ENCODE data around the gene TMEM190.

DNA sequence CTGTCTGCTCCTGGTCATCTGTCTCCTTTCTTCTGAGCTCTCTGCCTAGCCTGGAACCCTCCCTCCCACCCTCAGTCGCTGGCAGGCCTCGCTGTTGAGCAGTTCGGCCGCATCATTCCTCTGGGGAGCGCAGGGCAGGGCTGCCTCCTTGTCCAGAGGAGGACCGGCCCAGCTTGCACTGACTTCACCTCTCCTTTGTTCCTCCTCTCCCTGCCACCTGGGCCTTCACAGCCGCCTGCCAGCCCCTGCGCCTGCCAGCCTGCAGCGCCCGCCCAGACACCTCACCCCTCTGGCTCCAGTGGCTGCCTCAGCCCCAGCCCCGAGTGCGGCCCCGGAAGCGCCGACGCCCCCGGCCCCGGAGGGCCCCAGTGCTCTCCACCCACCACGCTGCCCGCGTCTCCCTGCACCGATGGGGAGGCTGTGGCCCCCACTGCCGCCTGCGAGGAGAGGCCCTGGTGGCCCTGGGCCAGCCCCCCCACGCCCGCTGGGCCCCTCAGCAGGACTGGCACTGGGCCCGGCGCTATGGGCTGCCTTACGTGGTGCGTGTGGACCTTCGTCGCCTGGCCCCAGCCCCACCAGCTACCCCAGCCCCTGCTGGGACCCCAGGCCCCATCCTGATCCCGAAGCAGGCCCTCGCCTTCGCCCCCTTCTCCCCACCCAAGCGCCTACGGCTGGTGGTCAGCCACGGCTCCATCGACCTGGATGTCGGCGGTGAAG lies 29.7 kb upstream of the TMEM190 start:
- TF ChIP-seq, protein P1, sequence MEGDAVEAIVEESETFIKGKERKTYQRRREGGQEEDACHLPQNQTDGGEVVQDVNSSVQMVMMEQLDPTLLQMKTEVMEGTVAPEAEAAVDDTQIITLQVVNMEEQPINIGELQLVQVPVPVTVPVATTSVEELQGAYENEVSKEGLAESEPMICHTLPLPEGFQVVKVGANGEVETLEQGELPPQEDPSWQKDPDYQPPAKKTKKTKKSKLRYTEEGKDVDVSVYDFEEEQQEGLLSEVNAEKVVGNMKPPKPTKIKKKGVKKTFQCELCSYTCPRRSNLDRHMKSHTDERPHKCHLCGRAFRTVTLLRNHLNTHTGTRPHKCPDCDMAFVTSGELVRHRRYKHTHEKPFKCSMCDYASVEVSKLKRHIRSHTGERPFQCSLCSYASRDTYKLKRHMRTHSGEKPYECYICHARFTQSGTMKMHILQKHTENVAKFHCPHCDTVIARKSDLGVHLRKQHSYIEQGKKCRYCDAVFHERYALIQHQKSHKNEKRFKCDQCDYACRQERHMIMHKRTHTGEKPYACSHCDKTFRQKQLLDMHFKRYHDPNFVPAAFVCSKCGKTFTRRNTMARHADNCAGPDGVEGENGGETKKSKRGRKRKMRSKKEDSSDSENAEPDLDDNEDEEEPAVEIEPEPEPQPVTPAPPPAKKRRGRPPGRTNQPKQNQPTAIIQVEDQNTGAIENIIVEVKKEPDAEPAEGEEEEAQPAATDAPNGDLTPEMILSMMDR (IDR thresholded peaks at IDR 0.05; ENCODE audit: extremely low read depth in 1 of 2, insufficient read depth in 1 of 2, low read depth in 1 of 2, low read length in 2 of 2) = no peak
- TF ChIP-seq POLR2A (IDR thresholded peaks at IDR 0.05; ENCODE audit: low read depth, low read length) = no peak
- TF ChIP-seq, protein P2, sequence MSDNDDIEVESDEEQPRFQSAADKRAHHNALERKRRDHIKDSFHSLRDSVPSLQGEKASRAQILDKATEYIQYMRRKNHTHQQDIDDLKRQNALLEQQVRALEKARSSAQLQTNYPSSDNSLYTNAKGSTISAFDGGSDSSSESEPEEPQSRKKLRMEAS (IDR thresholded peaks at IDR 0.05; ENCODE audit: insufficient read depth, insufficient read length) = no peak

Measured in endothelial cell of umbilical vein (primary cell).